OCI-LY7 (cell line): ENCODE measurements around the gene LRRC8D.

Experiments
- EZH2phosphoT487 ChIP-seq: fragments of 200-600 bp; sonication (generic); IDR thresholded peaks from 2 replicates; pipeline ENCODE4 v1.6.1; 2018; ENCODE audit warnings: low read depth, borderline replicate concordance, mild to moderate bottlenecking, mixed run types, antibody characterized with exemption, low read length, moderate library complexity, mixed read lengths
- TF ChIP-seq, protein P1 (sequence below): fragments of 200-600 bp; sonication (generic); conservative IDR thresholded peaks from 2 replicates; pipeline ENCODE4 v1.5.1; 2014; ENCODE audit warnings: mild to moderate bottlenecking, antibody characterized with exemption, low read length, moderate library complexity, mixed read lengths

DNA sequence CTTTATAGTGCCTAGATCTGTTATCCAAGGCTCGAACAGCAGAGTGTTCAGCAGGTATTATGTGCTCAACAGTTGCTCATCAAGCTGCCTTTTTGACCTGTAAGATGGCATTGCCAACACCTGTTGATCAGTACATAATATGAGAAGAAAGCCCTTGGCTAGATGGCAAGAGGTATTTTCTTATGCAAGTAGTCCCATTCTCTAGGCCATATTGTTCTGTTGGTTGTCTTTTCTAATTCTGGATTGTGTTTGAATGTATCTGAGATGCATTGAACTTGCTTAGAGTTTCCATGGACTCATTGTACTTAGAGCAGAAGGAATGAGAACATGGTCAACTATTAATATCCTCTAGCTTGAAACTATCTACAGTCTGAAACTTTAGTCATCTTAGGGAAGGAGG, 57.4 kb downstream of the LRRC8D start:
- TF ChIP-seq, protein P1, sequence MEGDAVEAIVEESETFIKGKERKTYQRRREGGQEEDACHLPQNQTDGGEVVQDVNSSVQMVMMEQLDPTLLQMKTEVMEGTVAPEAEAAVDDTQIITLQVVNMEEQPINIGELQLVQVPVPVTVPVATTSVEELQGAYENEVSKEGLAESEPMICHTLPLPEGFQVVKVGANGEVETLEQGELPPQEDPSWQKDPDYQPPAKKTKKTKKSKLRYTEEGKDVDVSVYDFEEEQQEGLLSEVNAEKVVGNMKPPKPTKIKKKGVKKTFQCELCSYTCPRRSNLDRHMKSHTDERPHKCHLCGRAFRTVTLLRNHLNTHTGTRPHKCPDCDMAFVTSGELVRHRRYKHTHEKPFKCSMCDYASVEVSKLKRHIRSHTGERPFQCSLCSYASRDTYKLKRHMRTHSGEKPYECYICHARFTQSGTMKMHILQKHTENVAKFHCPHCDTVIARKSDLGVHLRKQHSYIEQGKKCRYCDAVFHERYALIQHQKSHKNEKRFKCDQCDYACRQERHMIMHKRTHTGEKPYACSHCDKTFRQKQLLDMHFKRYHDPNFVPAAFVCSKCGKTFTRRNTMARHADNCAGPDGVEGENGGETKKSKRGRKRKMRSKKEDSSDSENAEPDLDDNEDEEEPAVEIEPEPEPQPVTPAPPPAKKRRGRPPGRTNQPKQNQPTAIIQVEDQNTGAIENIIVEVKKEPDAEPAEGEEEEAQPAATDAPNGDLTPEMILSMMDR: no peak
- no peak for TF ChIP-seq EZH2phosphoT487
